HG03039 (cell line): ENCODE results near the gene TMEM236.
"Not testable (repeated sequence)": the region's sequence is repeated elsewhere in the genome, so short reads cannot be mapped to it uniquely, and the experiment has no call there.

Experiments used
- ATAC-seq: cut with Tn5 transposase; IDR thresholded peaks from one replicate; pipeline ENCODE4 v1.9.1; 2021; ENCODE audit warnings: mild to moderate bottlenecking, moderate library complexity; ENCODE audit not compliant: unreplicated experiment

Gene TMEM236, protein sequence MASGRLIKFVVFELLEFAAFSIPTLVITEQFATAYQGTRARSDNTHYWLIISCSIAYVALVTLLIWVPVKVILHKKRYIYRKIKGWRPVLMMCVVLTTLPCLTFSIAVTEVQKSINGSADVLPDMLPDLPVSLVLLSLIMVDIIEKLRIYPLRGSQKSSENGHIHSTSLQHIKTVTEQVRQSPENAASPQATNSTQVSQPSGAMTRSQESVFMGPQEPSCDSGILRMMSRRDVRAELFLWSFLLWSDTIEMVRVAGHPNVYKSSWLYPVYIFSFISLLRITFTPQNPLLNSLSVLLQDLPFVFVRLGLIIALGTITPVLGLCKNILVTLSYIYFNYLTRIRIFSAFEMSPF

GRCh38 chr10:17751781-17752445 lies at the start of gene TMEM236:
TMEM236 (plus strand) TSS chr10:17752201; CDS start chr10:17752296, 95 bp downstream.
- ATAC-seq, result no peak

GRCh38 chr10:17703706-17704105 lies 48.3 kb upstream of the TMEM236 start:
- ATAC-seq, result no peak

DNA sequence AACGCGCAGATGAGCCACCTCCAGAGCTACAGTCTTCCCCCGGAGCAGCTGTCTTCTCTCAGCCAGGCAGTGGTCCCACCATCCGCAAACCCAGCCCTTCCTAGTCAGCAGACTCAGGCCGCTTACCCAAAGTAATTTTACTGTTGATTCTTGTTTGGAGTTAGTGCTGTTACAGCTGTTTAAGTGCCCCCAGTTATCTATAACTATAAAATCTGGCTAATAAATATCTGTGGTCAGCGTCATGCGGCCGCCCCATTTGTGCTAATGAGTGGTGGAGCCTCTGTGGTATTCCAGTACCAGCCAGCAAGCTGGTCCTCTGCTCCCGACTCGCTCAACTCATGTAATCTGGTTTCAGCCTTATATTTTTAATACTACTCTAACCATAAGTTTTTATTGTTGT lies 43.2 kb upstream of the TMEM236 start:
- no peak for ATAC-seq

- ATAC-seq, result no peak
These were observed 42.5 kb upstream of the TMEM236 start for GRCh38 chr10:17709492-17709891.

- ATAC-seq, result no peak
These were observed 41.8 kb upstream of the TMEM236 start for GRCh38 chr10:17710181-17710580.

DNA sequence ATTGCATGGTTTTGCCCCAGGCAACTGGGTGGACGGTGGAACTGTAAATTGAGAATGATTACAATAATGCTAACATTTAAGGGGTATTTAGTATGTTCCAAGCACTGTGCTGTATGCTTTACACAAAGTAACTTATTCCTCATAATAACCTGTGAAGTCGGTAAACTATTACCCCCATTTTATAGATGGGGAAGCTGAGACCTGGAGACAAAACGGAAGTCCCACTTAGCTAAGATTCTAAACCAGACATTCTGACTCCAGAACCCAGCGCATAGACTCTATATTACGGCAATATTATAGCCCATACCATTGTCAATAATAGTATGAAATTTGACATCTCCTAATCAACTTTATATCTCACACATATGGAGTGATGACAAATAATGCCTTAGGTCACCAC lies 39.9 kb upstream of the TMEM236 start:
- no peak for ATAC-seq

GRCh38 chr10:17712717-17713471 lies 39.1 kb upstream of the TMEM236 start:
- no peak for ATAC-seq

DNA sequence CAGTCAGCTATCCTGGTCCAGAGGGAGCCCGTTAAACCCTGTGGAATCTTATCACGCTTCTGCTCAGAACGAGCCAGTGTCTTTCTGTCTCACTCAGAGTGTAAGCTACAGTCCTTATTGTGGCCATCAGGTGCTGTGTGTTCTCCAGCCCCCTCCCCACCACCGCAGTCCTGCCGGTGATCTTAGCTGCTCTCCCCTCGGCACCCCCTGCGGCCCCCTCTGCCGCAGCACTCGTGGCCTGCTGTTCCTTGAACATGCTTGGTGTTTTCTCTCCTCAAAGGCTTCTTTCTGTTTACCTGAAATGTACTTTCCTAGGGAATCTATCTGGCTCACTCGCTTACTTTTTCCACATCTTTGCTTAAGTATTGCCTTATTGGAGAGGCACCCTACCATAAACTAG lies 38.2 kb upstream of the TMEM236 start:
- ATAC-seq, result no peak

DNA sequence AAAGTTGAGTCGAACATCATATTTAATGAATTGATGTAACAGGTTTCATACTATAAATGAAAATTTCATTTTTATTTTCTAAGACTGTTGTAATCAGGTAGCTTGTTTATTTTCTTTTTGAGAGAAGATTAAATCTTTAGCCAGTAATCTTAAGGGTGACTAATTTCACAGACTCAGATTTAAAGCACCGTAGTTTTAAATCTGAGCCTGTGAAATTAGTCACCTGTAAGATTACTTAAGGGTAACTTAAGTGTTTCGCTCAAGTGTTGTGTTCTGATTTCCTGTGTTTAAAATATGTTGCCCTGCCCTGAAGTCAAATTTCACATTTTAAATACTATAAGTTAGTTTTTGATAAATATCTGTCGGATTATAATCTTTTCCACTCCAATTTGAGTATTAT lies 35.8 kb upstream of the TMEM236 start:
- ATAC-seq, result no peak

GRCh38 chr10:17722317-17723014 lies 29.5 kb upstream of the TMEM236 start:
- not testable (repeated sequence) for ATAC-seq

- ATAC-seq, result no peak
These were observed 26.3 kb upstream of the TMEM236 start for GRCh38 chr10:17725703-17726102.

DNA sequence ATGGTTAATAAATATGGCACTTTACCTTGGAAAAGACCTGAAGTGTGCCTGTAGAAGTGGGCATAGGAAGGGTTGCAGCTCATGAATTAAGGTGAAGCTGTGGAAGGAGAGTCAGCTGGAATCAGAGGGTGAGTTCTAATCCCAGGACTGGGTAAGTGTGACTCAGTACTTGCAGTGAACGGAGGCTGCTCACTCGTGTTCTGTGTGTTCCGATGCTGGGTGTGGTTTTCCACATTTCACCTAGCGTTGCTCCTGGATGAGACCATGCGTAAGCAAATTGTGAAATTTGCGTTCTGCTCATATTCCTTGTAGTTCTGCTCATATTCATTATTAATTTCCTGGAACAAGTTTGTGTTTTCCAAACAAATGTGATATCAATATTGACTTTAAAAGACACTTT lies 22.4 kb upstream of the TMEM236 start:
- no peak for ATAC-seq

DNA sequence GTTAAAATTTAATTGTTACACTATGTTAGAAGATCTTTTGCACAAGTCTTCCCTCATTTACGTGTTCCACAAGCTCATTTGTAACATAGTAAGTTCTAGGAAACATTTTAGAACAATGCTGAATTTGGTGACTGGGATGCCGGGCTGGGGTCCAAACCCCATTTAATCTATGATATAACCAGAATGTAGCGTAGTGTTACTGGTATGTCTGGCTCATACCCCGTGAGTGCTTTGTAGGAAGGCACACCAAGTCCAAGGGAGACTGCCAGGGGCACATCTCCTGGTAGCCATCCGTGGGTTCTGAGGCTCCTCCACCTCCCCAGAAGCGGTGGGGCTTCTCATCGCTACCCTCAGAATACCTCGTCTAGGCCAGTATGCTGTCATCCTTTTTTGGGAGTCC lies 21.3 kb upstream of the TMEM236 start:
- ATAC-seq, result no peak

DNA sequence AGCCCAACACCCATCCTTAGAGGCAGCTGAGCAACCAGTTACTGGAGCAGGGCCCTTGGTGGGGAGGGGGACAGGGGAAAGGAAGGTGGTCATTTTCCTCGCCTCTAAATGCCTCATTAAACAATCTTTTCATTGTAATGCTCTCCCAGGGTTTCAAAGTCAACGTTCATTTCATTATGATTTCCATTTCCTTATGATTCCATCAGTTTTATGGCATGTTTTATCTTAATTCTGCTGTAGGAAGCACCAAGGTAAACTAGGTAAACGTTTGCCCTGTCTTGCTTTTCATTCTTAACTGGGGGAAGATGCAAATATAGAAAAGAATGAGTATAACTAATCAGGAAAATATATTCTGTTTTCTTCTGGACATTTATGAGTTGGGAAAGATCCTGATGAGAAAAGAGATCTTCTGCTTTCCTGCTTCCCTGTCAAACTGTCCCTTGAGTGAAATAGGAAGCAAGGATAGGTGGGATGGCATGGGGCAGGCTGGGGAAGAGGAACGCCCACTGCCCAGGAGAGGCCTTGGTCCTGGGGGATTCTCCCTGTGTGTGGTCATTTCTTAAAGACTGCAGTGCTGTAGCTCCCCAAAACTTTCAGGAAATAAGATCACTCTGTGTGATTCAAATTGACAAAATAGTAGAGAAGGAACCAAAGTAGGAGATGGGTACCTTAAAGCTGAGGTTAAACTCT lies 20.5 kb upstream of the TMEM236 start:
- ATAC-seq, result no peak

- ATAC-seq, result no peak
These were observed 18.4 kb upstream of the TMEM236 start for GRCh38 chr10:17733620-17734019.

DNA sequence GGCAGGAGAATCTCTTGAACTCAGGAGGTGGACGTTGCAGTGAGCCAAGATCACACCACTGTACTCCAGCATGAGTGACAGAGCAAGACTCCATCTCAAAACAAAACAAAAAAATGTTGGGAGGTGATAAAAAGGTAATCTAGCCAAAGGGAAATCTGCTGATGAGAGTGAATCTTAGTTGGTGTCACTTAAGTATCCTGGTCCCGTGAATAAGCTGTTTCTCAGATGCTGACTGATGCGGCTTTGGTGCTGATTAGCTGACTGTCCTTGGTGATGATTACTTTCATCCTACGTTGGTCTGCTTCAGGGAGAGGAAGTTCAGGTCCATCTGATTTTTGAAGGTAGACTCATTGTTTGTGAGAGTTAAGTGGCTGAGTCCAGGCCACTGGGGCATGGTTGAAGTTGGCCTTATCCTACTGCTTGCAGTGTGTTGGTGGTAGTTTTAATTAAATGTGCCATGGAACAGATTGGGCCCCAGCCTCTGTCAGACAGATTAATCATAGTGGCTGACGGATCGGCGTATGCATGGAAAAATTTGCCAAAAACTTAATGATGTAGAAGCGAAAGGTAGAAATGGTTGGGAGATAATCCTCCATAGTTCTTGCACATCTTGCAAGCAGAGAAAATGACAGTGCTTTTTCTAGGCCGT lies 17.4 kb upstream of the TMEM236 start:
- no peak for ATAC-seq

GRCh38 chr10:17735166-17735941 lies 16.6 kb upstream of the TMEM236 start:
- no peak for ATAC-seq

DNA sequence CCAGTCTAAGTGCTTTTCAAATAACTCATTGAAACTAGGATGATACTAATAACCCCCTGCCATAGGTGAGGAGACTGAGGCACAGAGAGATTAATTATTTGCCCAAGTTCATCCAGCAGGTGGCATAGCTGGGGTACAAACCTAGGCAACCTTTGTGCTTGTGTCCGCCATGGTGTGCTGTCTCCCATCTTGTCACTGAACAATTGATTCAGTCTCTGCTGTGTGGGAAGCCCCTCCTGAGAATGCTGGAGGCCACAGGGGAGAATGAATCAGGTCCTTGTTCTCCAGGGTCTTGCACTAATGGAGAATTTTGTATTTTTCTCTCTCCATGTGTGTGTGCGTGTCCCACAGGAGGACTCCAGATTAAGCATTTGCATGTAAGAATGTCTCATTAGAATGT lies 15.8 kb upstream of the TMEM236 start:
- ATAC-seq, result no peak
